LHCN-M2 (cell line): ENCODE data around the gene RAP1GAP. TPM values are rescaled to one million over a fixed set of nuclear protein-coding genes. Genes with fewer than 3 reads are reported as not detected.

Source experiments
- DNase-seq: peaks from one replicate; pipeline ENCODE4 v3.0.0-alpha.2; 2012; ENCODE audit warnings: low read depth
- total RNA-seq: library from RNA; depleted of rRNA; stranded (reverse); fragments of >200 nt; gene quantifications from 2 replicates; pipeline ENCODE4 v1.2.3, GENCODE V29; 2014

Gene RAP1GAP
- total RNA-seq, 1 experiment from 2014 or later = 0.06 TPM

GRCh38 chr1:21592086-21592865 lies 76.9 kb downstream of the RAP1GAP start:
- no peak for DNase-seq

- no peak for DNase-seq
Observed at GRCh38 chr1:21590934-21591333, 78.2 kb downstream of the RAP1GAP start.

- peak; percentile 42 for DNase-seq
Observed at GRCh38 chr1:21590126-21590880, 78.9 kb downstream of the RAP1GAP start.

- DNase-seq = no peak
Observed at GRCh38 chr1:21589618-21590017, 79.5 kb downstream of the RAP1GAP start.

GRCh38 chr1:21587602-21587953 lies 81.6 kb downstream of the RAP1GAP start:
- no peak for DNase-seq

GRCh38 chr1:21586846-21587601 lies 82.1 kb downstream of the RAP1GAP start:
- peak; percentile 89 for DNase-seq

GRCh38 chr1:21586222-21586621 lies 82.9 kb downstream of the RAP1GAP start:
- no peak for DNase-seq

GRCh38 chr1:21585037-21585436 lies 84.1 kb downstream of the RAP1GAP start:
- no peak for DNase-seq

- no peak for DNase-seq
Observed at GRCh38 chr1:21584096-21584495, 85.1 kb downstream of the RAP1GAP start.

- DNase-seq = no peak
Observed at GRCh38 chr1:21579791-21580190, 89.4 kb downstream of the RAP1GAP start.

GRCh38 chr1:21577933-21578332 lies 91.2 kb downstream of the RAP1GAP start:
- DNase-seq = no peak

- no peak for DNase-seq
Observed at GRCh38 chr1:21577324-21577723, 91.8 kb downstream of the RAP1GAP start.

- DNase-seq = no peak
Observed at GRCh38 chr1:21576798-21577187, 92.4 kb downstream of the RAP1GAP start.

- DNase-seq = no peak
Observed at GRCh38 chr1:21576031-21576797, 92.9 kb downstream of the RAP1GAP start.

GRCh38 chr1:21575351-21575942 lies 93.7 kb downstream of the RAP1GAP start:
- no peak for DNase-seq

GRCh38 chr1:21574466-21575151 lies 94.5 kb downstream of the RAP1GAP start:
- DNase-seq = no peak

GRCh38 chr1:21573971-21574465 lies 95.1 kb downstream of the RAP1GAP start:
- DNase-seq = peak; percentile 91

GRCh38 chr1:21573475-21573874 lies 95.7 kb downstream of the RAP1GAP start:
- DNase-seq = no peak

GRCh38 chr1:21572735-21573277 lies 96.4 kb downstream of the RAP1GAP start:
- no peak for DNase-seq

- no peak for DNase-seq
Observed at GRCh38 chr1:21572221-21572620, 96.9 kb downstream of the RAP1GAP start.
